Measurements from ENCODE around the gene VDR.

The VDR gene

GRCh38 chr12:47930634-47931033, 25.8 kb upstream of the VDR start:
- DNase-seq (ENCODE audit: low read depth): no peak

GRCh38 chr12:47927346-47927745, 22.6 kb upstream of the VDR start:
- no peak for DNase-seq (ENCODE audit: low read depth)

- DNase-seq (ENCODE audit: low read depth): no peak
Observed at GRCh38 chr12:47921907-47922306, 17.1 kb upstream of the VDR start.

DNA sequence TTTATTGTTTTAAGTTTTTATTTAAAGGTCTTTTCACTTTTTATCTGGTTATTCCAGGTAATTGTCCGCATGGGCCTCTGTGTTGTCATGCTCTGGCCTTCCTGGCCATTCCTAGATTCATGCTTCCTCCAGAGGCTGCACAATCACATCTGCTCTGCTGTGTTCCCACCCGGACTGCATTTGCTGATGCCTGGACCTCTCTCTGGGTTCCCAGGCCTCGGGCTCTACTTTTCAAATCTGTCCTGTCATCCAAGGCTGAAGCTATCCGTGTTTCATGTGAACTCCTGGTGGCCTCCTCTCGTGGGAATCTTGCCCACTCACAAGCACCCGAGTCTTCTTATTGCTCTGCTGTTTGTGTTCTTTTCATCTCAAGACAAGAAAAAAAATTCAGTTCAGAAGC, 16.1 kb upstream of the VDR start:
- no peak for DNase-seq (ENCODE audit: low read depth)

DNA sequence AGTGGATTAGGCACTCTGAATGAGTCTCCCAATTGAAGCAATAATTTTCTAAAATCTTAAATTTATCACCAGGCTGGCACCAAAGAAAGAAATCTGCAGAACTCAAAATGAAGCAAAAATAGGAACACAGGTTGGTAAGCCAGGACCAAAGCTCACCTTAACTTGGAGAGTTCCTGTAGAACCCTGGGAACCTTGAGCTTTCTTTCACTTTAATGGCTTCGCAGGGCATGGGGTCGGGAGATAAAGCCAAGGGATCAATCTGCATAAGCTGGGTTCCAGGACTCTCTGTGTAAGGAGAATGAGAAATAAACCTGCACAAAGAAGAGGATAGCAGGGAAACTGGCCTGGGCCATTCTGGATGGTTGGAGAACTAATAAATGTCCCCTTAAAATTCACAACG, 8.3 kb upstream of the VDR start:
- no peak for DNase-seq (ENCODE audit: low read depth)

GRCh38 chr12:47912556-47912955, 7.8 kb upstream of the VDR start:
- DNase-seq (ENCODE audit: low read depth): no peak

- no peak for DNase-seq (ENCODE audit: low read depth)
Observed at GRCh38 chr12:47910981-47911380, 6.2 kb upstream of the VDR start.

DNA sequence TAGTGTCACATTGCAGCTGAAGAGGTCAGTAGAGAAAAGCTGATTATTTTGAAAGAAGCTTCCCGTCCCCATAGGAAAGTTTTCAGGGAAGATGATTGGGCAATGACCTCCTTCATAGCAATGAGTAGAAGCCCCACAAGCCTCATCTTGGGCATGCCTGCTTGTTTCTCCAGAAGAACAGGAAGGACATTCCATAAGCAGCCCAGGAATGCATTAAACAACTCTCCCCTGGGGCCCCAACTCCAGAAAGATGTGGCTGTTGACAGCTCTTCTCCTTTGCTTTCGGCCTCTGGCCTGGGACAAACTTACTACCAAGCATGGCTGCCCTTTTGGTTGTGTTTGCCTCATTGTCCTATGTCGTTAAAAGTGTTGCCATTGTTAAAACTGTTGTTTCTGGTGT, 5.7 kb upstream of the VDR start:
- no peak for DNase-seq (ENCODE audit: low read depth)

DNA sequence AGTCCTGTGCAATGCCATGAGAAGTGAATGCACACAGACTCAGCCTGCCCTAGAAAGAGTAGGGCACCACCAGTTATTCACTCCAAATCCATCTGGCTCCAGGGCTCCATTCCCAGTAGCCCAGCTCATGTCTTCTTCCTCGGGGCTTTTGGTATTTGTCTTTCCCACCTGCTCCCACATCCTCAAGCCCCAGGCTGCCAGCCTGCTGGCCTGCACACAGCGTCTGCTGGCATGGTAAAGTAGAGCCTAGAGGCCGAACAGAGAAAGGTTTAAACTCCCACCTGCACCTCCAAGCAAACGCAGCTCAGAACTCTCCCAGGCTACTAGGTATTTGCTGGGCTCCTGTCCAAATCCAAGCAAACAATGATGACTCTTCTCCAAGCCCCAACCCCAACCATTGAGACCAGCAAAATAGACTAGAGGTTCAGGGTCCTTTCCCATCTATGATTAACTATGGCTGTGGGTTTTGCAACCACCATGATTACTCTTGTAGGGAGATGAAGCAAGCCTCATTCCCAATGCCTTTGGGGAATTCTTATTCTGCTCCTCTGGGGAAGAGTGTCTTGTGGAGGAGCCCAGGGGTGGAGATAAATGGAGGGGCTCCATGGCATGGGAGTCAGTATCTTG, 5.2 kb upstream of the VDR start:
- DNase-seq (ENCODE audit: low read depth): no peak

GRCh38 chr12:47908738-47909137, 3.9 kb upstream of the VDR start:
- DNase-seq (ENCODE audit: low read depth): no peak

GRCh38 chr12:47907851-47908454, 3.2 kb upstream of the VDR start:
- DNase-seq (ENCODE audit: low read depth): no peak

GRCh38 chr12:47903927-47904712, 674 bp downstream of the VDR start:
- DNase-seq (ENCODE audit: low read depth): peak; percentile 24

- DNase-seq (ENCODE audit: low read depth): no peak
Observed at GRCh38 chr12:47903151-47903611, 1.6 kb downstream of the VDR start.

DNA sequence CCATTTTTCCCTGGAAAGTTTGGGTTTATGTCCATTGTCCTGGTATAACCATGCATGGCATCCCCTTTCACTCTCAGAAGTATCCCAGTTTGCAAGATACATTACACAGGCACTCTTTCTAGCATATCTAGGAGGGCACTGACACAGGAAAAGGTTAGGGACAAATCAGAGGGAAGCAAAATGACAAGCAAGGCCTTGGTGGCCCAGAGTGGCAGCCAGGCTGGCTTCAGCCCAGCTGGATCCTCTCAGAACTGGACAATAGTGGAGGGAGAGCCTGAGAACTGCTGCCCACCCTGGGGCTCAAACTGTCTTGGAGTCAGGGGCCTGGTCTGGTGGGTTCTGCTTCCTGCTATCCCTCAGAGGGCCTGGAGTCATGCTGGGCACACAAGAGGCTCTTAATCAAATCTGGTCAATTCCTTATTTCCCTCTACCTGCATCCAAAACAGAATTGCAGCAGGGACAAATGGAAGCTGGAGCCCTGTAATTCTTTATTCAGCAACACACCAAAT, 2.6 kb downstream of the VDR start:
- DNase-seq (ENCODE audit: low read depth): no peak

GRCh38 chr12:47901718-47902093, 3.1 kb downstream of the VDR start:
- no peak for DNase-seq (ENCODE audit: low read depth)

DNA sequence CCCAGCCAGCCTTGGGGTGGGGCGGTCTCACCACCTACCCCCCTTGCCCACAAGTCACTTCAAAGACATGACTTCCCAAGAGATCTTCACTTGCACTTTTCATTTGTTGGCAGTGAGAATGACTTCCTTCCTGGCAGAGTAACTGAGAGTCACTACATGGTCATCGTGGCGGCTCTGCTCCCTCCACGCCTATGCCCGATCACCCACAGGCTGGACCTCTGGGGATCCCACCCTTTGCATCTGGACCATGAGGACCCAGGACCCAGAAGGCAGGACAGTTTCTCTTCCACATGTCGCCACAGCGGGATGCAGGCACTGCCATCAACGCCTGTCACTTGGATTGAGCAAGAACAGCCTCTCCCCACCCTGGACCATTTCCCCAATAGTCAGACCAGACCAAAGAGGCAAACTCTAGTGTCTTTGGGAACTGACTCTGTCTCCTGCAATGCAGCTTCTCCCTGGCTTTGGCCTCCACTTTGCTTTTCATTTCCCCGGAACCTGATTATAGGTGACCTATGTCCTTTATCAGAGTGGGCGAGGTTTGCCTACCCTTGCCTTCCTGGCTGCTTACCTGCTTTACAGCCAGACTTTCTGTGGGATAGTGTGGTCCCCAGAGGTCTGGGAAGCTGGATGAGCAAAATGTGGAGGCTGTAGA, 3.6 kb downstream of the VDR start:
- DNase-seq (ENCODE audit: low read depth): no peak

DNA sequence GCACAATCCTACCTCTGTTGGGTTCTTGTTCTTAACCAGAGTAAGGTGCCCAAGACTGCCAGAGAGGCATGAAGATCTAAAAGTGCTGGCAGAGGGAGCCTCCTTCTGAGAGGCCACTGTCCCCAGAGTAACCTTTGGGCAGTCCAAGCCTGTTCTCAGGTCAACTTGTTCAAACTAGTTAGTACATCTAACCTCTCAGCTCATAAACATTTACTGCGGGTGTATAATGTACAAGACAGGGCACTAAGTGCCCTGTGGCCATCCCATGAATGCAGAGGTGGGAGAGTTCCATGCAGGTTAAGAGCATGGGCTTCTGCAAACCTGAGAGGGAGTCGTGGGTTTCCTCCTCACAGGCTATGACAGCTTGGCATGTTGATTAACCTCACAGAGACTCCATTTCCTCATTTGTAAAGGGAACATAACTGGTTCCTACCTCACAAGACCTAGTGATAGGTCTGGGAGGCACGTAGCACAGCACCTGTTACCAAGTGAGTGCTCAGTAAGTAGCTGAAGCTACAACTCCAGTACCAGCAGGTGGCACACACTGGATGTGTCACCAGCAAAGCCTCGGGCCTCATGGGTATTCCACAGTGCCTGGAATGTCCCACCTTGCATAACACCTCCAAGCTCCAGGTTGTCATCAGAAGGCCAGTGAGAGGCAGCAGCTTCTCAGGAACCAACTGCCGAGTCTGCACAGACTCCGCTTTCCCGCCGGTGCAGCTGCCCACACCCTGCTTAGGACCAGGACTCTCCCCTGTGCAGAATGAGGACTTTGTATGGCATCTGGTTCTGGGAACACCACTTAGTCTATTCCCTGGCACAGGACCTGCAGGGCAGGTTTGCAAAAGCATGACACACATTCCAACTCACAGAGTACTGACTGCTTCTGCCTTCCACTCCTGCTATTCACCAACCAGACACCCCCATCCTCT, 4.4 kb downstream of the VDR start:
- DNase-seq (ENCODE audit: low read depth): no peak

DNA sequence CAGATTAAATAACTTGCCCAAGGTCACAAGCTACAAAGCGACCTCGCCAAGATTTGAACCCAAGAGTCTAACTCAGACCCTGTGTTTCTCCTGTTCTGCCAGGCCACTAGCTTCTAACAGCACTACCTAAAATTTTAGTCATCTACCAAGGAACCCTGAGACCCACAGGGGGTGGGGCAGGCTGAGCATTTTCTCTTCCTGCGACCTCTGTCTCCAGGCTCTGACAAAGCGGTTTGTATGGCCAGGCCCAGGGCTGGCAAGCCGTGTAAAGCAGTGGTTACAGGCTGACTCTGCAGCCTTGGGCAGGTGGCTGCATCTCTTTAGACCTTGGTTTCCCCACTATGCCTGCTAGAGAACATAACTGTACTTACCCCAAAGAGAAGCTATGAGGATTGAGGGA, 5.3 kb downstream of the VDR start:
- DNase-seq (ENCODE audit: low read depth): no peak

GRCh38 chr12:47896633-47897032, 8.2 kb downstream of the VDR start:
- no peak for DNase-seq (ENCODE audit: low read depth)

- DNase-seq (ENCODE audit: low read depth): no peak
Observed at GRCh38 chr12:47896022-47896421, 8.8 kb downstream of the VDR start.

- DNase-seq (ENCODE audit: low read depth): no peak
Observed at GRCh38 chr12:47894652-47895051, 10.1 kb downstream of the VDR start.

GRCh38 chr12:47894068-47894467, 10.7 kb downstream of the VDR start:
- DNase-seq (ENCODE audit: low read depth): no peak
